ENCODE measurements around the gene CARNS1.

The CARNS1 gene

DNA sequence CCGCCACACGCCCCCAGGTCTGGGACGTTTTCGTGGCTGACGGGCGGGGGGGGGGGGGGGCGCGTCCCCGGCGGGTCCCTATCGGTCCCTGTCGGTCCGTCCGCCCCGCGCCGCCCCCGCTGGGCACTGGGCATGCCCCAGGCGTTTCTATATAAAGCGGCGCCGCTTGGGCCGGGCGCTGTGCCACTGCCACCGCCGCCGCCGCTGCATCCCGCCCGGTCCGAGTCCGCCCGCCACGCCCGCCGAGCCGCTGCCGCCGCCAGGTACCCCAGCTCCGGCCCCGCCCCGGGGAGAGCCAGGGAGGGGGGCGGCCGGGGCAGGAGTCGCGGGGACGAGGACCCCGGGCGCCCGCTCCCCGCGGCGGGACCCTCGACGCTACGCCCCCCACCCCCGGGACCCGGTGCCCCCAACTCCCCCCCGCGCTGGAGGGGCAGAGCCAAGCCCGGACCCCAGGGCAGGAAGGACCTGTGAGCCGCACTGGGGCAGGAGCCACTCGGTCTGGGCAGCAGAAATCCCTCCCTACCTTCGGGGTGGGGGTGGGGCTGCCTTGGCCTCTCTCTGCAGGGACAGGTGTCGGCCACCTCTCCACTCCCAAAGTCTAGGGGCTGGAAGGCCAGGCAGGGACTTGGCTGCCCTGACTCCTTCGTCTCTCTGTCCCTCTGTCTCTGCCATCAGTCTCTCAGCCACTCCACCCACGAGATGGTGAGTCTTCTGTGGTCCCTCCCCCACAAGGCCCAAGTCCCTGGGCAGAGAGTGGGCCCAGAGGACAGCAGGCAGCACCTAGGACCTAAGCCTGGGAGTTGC lies at the start of gene CARNS1:
Gene CARNS1 (plus strand): TSS at position 178 of the 804 bp plus-strand sequence. CDS start 522 bp downstream, at position 700.
- DNase-seq = no peak

- DNase-seq = peak; percentile 50
Observed at GRCh38 chr11:67365736-67366444, 49.6 kb upstream of the CARNS1 start.

DNA sequence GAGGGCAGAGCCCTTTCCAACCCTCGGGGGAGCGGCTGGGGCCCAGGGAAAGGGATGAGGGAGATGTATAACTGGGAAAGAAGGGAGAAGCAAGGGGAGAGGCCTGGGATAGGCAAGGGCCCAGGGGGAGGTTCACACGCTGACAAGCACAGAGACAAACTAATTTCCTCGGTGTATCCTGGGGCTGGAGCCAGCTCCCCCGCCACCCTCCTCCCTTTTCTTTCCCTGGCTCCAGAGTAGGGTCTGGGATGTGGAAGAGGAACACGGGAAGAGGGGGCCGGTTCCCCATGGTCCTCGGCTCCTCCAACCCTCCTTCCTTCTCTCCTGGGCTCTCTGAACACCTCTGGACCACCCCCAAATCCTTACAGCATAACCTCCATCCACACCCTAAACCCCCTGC lies 48.9 kb upstream of the CARNS1 start:
- DNase-seq = no peak

DNA sequence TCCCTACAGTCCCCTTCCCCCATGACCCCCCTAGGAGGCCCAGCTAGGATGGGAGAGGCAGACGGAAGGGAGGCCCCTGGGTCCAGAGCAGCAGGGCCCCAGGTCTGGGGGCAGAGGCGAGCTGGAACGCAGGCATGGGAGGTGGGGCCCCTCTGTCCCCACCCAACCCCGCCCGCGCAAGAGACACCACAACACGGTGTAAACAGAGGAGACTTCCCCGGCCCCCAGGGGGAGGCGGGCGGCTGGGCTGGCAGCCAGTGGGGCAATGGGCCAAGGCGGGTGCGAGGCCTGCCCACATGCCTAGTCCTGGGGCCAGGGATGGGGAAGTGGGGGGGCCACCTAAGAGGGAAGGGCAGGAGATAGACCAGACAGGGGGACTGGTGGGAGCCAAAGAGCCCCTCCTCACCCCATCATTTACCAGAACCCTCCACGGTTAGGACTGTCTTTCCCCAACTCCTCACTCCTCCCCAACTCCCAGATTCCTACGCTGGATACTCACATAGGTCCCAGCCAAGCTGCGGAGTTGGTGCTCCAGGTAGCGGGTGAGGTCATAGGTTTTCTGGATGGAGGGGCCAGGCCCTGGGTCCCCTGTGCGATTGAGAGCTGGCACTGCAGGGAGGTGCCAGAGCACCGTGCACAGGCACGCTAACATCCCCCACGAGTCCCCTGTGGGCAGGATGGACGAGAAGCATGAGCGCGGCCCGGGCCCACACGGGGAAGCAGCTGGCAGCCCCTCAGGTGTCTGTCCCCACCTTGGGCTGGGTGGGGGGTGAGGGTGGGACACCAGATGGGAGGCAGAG lies 48.3 kb upstream of the CARNS1 start:
- no peak for DNase-seq

GRCh38 chr11:67367761-67368227 lies 47.7 kb upstream of the CARNS1 start:
- DNase-seq = no peak

GRCh38 chr11:67368621-67369020 lies 46.9 kb upstream of the CARNS1 start:
- no peak for DNase-seq

GRCh38 chr11:67369275-67369674 lies 46.2 kb upstream of the CARNS1 start:
- DNase-seq = no peak

DNA sequence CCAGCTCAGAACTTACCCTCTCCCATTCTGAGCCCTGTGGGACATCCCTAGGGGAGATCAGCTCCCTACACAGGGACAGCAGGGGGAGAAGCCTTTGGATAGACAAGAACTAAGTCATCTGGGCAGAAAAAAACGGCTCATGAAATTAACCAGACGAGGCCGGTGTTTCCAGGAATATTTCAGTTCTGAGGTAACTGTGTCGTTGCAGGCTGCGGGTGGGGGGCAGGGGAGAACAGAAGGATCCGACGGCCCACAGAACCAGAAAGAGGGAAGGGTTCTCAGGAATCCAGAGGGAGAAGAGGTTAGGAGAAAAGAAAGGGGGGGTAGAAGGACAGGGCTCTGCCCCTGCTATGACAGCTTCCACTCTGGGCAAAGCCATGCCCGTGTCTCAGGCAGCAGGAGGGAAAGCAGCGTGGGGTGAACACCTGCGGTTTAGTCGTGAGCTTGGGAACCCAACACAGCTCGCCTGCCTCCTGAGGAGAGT lies 45.6 kb upstream of the CARNS1 start:
- DNase-seq = no peak

DNA sequence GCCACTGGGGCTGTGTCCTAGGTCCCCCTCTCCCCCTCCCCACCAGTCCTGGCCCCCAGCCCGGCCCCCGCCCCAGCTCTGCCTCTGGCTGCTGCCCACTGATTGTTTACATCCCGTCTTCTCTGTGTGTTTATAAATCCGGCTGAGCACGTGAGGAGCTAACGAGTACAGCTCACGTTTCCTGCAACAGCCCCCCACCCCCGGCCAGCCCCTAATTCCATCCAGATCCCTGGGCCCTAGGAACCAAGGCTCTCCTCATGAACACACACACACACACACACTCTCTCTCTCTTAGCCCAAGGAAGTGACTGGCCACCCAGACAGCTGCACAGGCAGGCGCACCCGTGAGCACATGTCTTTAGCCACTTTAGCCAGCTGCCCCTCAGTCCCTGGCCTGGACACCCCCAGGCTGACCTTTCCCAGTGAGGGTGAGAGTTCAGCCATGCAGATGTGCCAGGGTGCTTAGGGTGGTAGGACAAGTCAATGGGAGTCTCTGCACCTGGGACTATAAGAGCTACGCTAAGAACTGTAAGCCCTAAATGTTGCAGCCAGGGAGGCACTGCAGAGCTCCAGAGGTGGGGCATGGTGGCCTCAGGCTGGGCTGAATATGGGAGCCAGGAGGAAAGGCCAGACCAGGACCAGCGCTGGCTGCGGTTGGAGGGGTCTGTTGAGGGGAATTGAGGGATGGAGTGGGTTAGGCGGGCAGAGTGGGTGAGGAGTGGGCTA lies 45.0 kb upstream of the CARNS1 start:
- DNase-seq = no peak

DNA sequence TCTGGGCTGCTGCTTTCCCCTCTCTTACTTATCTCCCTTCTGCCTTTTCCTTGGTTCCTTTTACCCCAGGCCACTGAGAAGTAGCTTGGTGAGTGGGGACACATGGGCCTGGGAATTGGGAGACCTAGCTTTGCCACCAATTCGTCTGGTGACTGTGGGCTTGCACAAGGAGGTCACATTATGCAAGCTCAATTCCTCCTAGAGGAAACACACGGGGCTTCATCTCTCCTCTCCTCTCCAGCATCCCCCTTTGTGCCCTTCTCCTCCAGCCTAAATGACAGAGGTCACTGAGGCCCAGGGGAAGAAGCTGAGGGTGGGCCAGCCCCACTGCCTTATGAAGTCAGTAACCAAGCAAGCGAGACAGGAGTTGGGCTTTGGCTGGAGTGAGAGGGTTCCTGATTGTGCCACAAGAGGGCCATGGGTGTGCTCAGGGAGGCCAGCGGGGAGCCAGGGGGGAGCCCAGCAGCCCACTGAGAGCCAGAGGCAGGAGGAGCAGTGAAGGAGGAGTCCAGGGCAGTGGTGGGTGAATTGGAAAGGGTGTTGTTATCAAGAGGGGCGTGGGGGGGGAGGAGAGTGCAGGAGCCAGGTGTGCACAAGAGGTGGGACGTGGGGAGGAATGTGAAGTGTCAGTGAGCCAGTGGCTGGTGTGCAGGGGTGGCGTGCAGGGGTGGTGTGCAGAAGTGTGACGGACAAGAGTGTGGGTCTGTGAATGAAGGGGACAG lies 44.1 kb upstream of the CARNS1 start:
- no peak for DNase-seq

DNA sequence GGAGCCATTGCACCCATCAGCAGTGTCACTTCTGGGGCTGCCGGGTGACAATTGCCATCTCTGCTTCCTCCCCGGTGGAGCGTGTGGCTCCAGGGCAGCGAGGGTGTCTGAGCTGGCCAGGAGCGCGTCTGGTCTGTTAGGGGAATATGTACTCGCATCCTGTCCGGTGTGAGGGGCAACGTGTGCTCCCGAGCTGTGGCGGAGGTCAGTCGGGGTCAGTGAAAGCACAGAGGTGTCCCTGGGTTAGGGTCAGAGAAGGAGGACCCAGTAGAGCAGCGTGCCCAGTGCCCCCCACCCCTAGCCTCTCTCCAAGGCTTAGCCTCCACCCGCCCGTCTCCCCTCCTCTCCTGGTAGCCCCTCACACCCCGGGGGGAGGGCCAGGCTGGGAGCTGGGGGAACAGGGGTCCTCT lies 43.6 kb upstream of the CARNS1 start:
- peak; percentile 17 for DNase-seq

DNA sequence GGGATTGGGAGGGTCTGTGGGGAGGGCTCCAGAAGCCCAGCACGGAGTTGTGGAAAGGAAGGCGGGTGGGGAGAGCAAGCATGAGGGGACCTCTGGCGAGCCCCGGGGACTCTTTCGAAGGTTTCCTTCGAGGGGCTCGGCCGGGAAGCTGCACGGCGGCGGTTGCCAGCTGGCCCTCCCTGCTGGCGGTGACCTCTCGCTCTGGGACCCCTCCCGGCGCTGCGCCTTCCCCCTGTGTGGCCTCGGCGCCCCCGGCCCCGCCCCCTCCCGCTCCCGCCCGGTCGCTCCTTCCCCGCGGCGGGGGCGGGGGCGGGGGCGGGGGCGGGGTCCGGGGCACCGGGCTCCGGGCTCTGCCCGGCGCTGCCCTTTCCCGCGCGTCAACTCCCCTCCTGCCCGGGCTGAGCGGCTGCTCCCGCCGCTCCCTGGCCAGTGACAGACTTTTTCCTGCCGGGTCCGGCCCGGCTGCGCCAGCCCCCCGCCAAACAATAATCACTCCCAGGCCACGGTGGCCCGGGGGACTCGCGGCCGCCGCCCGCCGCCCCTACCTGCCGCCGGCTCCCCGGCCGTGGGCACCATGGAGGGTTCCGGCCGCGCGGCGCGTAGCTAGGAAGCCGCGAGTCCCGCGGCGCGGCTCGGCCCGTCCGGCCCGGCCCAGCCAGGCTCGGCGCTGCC lies 43.0 kb upstream of the CARNS1 start:
- DNase-seq = no peak

- peak; percentile 32 for DNase-seq
Observed at GRCh38 chr11:67372993-67373647, 42.4 kb upstream of the CARNS1 start, which contains the start of gene CLCF1. CLCF1 (minus strand) TSS chr11:67373598; CDS start chr11:67373539, 59 bp downstream.

- DNase-seq = no peak
Observed at GRCh38 chr11:67373648-67374570, 41.6 kb upstream of the CARNS1 start.

DNA sequence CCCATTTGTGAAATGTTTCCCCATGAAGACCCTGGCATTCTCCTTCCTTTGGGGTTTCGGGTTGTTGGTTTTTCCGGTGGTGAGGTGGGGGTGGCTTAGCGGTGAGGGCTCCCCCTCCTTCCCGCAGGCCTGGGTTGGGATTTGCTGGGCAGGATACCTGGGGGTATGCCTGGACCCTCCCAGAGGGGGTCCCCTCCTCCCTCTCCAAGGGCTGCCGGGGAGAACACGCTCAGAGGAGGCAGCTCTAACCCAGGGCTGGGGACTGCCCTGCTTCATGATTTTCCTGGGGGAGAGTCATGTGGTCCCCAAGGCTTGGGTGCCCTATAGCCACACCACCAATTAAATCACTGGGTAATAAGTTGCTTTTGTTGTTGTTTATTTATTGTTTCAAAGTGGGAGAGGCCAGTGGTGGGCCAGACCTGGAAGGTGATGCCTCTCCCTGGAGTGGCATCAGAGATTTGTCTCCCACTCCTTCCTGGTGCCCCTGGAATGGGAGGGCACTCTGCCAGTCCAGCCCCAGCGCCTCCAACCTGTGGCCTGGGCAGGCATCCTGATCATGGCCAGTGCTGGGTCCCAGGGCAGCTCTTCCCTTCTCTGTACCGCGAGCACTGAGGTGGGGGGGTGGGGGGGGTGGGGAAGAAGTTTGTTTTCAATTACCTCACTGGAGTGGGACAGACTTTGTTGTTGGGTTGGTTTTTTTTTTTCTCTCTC lies 40.8 kb upstream of the CARNS1 start:
- no peak for DNase-seq

DNA sequence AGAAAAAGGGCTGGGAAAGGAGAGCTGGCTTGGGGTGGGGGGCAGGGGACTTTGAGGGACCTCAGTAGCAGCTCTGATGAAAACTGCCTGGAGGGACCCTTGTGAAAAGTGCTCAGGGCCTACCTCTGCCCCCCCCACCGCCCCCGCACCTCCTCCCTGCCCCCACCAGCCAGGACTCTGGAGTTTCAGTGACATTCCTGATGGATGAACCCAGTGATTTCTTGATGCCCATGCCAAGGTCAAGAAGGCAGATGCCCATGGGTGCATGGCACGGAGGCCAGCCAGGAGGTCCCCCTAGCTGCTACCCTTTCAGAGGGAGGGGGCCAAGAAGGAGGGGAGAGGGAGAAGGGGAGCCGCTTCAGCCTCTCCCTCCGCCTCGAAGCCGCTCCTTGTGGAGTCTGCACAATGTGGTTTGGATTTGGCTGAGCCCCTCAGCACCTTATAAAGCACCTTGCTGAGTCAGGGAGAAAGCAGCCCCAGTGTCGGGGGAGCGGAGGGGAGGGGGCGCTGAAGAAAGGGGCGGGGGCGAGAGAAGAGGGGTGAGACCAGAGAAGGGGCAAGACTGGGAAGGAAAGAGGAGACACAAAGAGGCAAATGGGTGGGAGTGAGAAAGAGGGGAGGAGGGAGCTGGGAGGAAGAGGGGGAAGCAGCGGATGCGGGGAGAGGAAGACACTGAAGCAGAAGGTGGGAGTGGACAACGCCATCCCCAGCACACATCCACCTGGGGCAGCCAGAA lies 40.0 kb upstream of the CARNS1 start:
- no peak for DNase-seq

- DNase-seq = no peak
Observed at GRCh38 chr11:67376063-67376820, 39.2 kb upstream of the CARNS1 start.
